ENCODE results near the gene PHACTR3.

The PHACTR3 gene

DNA sequence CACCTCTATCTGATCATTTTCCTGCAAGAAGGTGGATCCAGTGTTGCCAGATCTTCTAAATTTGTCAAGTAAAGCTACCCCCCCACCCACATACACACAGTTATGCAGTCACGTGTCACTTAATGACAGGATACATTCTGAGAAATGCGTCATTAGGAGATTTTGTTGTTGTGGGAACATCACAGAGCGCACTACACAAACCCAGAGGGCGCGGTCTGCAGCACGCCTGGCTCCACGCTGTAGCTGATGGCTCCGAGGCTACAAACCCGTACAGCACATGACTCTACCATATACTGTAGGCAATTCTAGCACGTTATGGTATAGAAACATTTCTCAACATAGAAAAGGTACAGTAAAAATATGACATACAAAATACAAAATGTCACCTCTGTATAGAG lies 202.2 kb downstream of the PHACTR3 start:
- no peak for DNase-seq

GRCh38 chr20:59807909-59808728 lies 203.8 kb downstream of the PHACTR3 start:
- no peak for DNase-seq

GRCh38 chr20:59808729-59809381 lies 204.5 kb downstream of the PHACTR3 start:
- no peak for DNase-seq

- DNase-seq, result no peak
These were observed 205.5 kb downstream of the PHACTR3 start for GRCh38 chr20:59809630-59810448.

- no peak for DNase-seq
These were observed 206.3 kb downstream of the PHACTR3 start for GRCh38 chr20:59810449-59811187.

- no peak for DNase-seq
These were observed 207.4 kb downstream of the PHACTR3 start for GRCh38 chr20:59811681-59812171.

- DNase-seq, result no peak
These were observed 208.2 kb downstream of the PHACTR3 start for GRCh38 chr20:59812286-59813125.

- DNase-seq, result no peak
These were observed 209.0 kb downstream of the PHACTR3 start for GRCh38 chr20:59813126-59813947.

- no peak for DNase-seq
These were observed 209.9 kb downstream of the PHACTR3 start for GRCh38 chr20:59813948-59814839.

GRCh38 chr20:59814840-59815340 lies 210.6 kb downstream of the PHACTR3 start:
- DNase-seq, result no peak

DNA sequence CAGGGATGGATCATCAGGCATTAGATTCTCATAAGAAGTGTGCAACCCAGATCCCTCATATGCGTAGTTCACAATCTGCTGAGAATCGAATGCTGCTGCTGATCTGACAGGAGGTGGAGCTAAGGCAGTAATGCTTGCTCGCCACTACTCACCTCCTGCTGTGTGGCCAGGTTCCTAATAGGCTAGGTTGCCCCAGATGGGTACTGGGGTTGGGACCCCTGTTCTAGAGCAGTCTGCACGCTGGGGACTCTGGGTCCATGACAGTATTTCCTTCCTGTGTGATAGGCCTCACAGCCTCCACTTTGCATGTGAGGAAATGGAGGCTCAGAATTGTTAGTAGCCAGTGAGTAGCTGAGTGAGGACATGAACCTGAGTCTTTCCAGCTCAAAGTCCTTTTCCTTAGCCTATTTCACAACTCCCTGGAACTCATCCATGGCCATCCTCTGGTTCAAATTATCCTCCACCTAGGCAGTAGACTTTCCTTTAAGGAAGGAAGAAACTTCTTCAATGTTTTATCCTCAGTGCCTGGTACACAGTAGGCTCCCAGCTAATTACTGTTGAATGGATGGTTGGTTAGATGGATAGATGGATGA lies 211.9 kb downstream of the PHACTR3 start:
- DNase-seq, result no peak

- no peak for DNase-seq
These were observed 213.1 kb downstream of the PHACTR3 start for GRCh38 chr20:59817406-59817805.

- no peak for DNase-seq
These were observed 213.7 kb downstream of the PHACTR3 start for GRCh38 chr20:59817846-59818615.

GRCh38 chr20:59818911-59819310 lies 214.6 kb downstream of the PHACTR3 start:
- no peak for DNase-seq

- no peak for DNase-seq
These were observed 215.3 kb downstream of the PHACTR3 start for GRCh38 chr20:59819496-59820203.

DNA sequence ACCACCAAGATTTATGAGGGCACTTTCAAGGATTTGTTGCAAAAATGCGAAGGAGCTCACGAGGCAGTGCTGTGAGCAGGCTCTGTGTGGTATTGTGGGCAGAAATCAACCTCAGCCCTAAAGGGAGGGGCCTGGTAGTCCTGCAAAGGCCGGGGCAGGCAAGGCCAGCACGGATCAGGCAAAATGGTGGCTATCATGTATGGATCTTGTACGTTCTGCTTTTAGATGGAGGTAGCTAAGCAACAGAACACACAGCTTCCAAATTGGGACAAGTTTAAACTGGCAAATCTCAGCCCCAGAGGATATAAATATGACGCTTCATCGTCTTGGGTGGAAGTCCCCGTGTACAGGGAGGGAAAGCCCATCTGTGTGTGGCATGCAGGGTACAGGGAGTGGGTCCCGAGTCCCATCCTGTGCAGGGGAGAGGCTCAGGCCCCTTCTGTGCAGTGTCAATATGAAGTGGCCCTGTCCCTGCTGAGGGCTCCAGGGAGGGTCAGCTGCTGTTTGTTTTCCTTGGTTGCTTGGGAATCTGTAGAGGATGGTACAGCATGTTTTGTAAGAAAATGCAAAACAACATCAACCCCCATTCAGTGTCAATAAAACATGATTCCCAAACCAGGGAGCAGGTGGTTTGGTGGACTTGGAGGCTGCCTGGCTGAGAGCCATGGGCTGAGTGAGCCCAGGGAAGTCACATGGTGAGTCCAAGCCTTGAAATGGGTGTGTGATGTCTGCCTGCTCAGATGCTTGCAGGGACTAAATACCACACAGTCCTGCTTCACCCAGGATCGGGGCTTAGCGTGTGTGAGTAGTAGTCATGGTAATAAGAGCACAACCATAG lies 216.1 kb downstream of the PHACTR3 start:
- DNase-seq, result no peak

GRCh38 chr20:59821201-59821600 lies 216.9 kb downstream of the PHACTR3 start:
- no peak for DNase-seq

Data from kidney glomerular epithelial cell (primary cell).